Body of pancreas (tissue), 4 donors: Measurements from ENCODE around the gene TGFBR3.

ENCODE experiments used
- CTCF ChIP-seq, 7 experiments: fragments of 450-650 bp in 4 of 7; fragments of 200-600 bp in 3 of 7; sonication (generic) in 3 of 7; IDR thresholded peaks; one replicate each; pipeline ENCODE4 v1.5.1; 2016 to 2019; ENCODE audit warnings: antibody characterized with exemption in 7 of 7
- POLR2A ChIP-seq, 3 donors: fragments of 450-650 bp; IDR thresholded peaks; one replicate each; pipeline ENCODE4 v1.6.1; 2016; ENCODE audit warnings: antibody characterized with exemption in 3 of 3, mild to moderate bottlenecking in 2 of 3

GRCh38 chr1:91651243-91651642, 234.7 kb downstream of the TGFBR3 start:
- TF ChIP-seq CTCF (IDR thresholded peaks at IDR 0.05) (no peak), POLR2A (IDR thresholded peaks at IDR 0.05) (no peak)
